Measurements from ENCODE around the gene KLF6.

The KLF6 gene

GRCh38 chr10:3773460-3774017 lies 11.5 kb downstream of the KLF6 start:
- Histone ChIP-seq H3K36me3 (replicated peaks in 1 of 2; ENCODE audit: control insufficient read depth in 2 of 2, insufficient read depth in 2 of 2, low read length in 2 of 2) (peaks cover 6 to 30% of the 10 kb centered on the region in 2 donors), H3K4me2 (ENCODE audit: insufficient read depth, low read length, poor library complexity, severe bottlenecking) (no peak overlapping the region), H3K14ac (ENCODE audit: low read length) (no peak overlapping the region), H3K18ac (ENCODE audit: low read length) (no peak overlapping the region), H3K27ac (replicated peaks; ENCODE audit: low read length) (no peak overlapping the region), H3K9ac (ENCODE audit: low read depth, low read length, poor library complexity) (no peak overlapping the region), H4K8ac (ENCODE audit: low read depth, low read length) (no peak overlapping the region), H2BK5ac (ENCODE audit: low read length) (no peak overlapping the region), H2BK12ac (ENCODE audit: low read length) (no peak overlapping the region), H3K4ac (ENCODE audit: low read length) (no peak overlapping the region), H3K23ac (ENCODE audit: low read depth, low read length, poor library complexity) (no peak overlapping the region), H3K4me1 (ENCODE audit: control insufficient read depth in 2 of 2, insufficient read depth in 1 of 2, low read depth in 1 of 2, low read length in 2 of 2) (peaks cover 0 to 10% of the 10 kb centered on the region in 2 donors), H3K27me3 (ENCODE audit: control insufficient read depth in 3 of 3, insufficient read depth in 3 of 3, low read depth in 1 of 3, low read length in 3 of 3) (no peaks in the 10 kb centered on the region), H3K9me3 (replicated peaks in 1 of 2; ENCODE audit: control insufficient read depth in 2 of 2, insufficient read depth in 1 of 2, low read depth in 1 of 2, low read length in 2 of 2) (peaks cover 0 to 8% of the 10 kb centered on the region in 2 donors), H2BK15ac (ENCODE audit: low read length) (no peak overlapping the region), H3K4me3 (ENCODE audit: low read length in 2 of 2) (no peak overlapping the region), H2AK5ac (ENCODE audit: low read depth, low read length) (no peak overlapping the region), H4K91ac (ENCODE audit: low read depth, low read length, poor library complexity) (no peak overlapping the region), H2BK120ac (ENCODE audit: low read depth, low read length) (no peak overlapping the region), H3K79me1 (ENCODE audit: low read depth, low read length) (no peaks in the 10 kb centered on the region), H2AFZ (ENCODE audit: low read length) (no peak overlapping the region)
- DNase-seq (ENCODE audit: low spot score), result no peak
- no CpG with 5 or more reads among the region's 10 CpGs for WGBS, 2 donors (ENCODE audit: extremely low coverage in 2 of 2, insufficient read length in 2 of 2, insufficient replicate concordance in 1 of 2)

- Histone ChIP-seq H3K23ac (ENCODE audit: low read depth, low read length, poor library complexity) (no peak overlapping the region), H2BK15ac (ENCODE audit: low read length) (no peak overlapping the region), H2AK5ac (ENCODE audit: low read depth, low read length) (no peak overlapping the region), H2BK12ac (ENCODE audit: low read length) (no peak overlapping the region), H3K18ac (ENCODE audit: low read length) (no peak overlapping the region), H3K27ac (replicated peaks; ENCODE audit: low read length) (no peak overlapping the region), H3K4me3 (ENCODE audit: low read length in 2 of 2) (no peak overlapping the region), H3K4me1 (ENCODE audit: control insufficient read depth in 2 of 2, insufficient read depth in 1 of 2, low read depth in 1 of 2, low read length in 2 of 2) (peaks cover 0 to 10% of the 10 kb centered on the region in 2 donors), H3K9me3 (replicated peaks in 1 of 2; ENCODE audit: control insufficient read depth in 2 of 2, insufficient read depth in 1 of 2, low read depth in 1 of 2, low read length in 2 of 2) (peaks cover 0 to 6% of the 10 kb centered on the region in 2 donors), H3K27me3 (ENCODE audit: control insufficient read depth in 3 of 3, insufficient read depth in 3 of 3, low read depth in 1 of 3, low read length in 3 of 3) (no peaks in the 10 kb centered on the region), H2BK5ac (ENCODE audit: low read length) (no peak overlapping the region), H3K36me3 (replicated peaks in 1 of 2; ENCODE audit: control insufficient read depth in 2 of 2, insufficient read depth in 2 of 2, low read length in 2 of 2) (peaks cover 3 to 20% of the 10 kb centered on the region in 2 donors), H2AFZ (ENCODE audit: low read length) (no peak overlapping the region), H3K4me2 (ENCODE audit: insufficient read depth, low read length, poor library complexity, severe bottlenecking) (no peak overlapping the region), H3K79me1 (ENCODE audit: low read depth, low read length) (no peaks in the 10 kb centered on the region), H4K91ac (ENCODE audit: low read depth, low read length, poor library complexity) (no peak overlapping the region), H4K8ac (ENCODE audit: low read depth, low read length) (no peak overlapping the region), H3K9ac (ENCODE audit: low read depth, low read length, poor library complexity) (no peak overlapping the region), H2BK120ac (ENCODE audit: low read depth, low read length) (no peak overlapping the region), H3K4ac (ENCODE audit: low read length) (no peak overlapping the region), H3K14ac (ENCODE audit: low read length) (no peak overlapping the region)
- DNase-seq (ENCODE audit: low spot score), result no peak
- no CpG with 5 or more reads among the region's 10 CpGs for WGBS, 2 donors (ENCODE audit: extremely low coverage in 2 of 2, insufficient read length in 2 of 2, insufficient replicate concordance in 1 of 2)
Observed at GRCh38 chr10:3772361-3773171, 12.4 kb downstream of the KLF6 start.

- no peak overlapping the region for H3K23ac ChIP-seq (ENCODE audit: low read depth, low read length, poor library complexity)
- H3K9me3 ChIP-seq (replicated peaks in 1 of 2; ENCODE audit: control insufficient read depth in 2 of 2, insufficient read depth in 1 of 2, low read depth in 1 of 2, low read length in 2 of 2), result no peaks in the 10 kb centered on the region
- no peak overlapping the region for H3K14ac ChIP-seq (ENCODE audit: low read length)
- H3K4ac ChIP-seq (ENCODE audit: low read length), result no peak overlapping the region
- no peak overlapping the region for H3K4me3 ChIP-seq (ENCODE audit: low read length in 2 of 2)
- no peak overlapping the region for H2BK15ac ChIP-seq (ENCODE audit: low read length)
- no peak overlapping the region for H4K8ac ChIP-seq (ENCODE audit: low read depth, low read length)
- H2BK5ac ChIP-seq (ENCODE audit: low read length), result no peak overlapping the region
- H2AFZ ChIP-seq (ENCODE audit: low read length), result no peak overlapping the region
- DNase-seq (ENCODE audit: low spot score), result no peak
- no peak overlapping the region for H4K91ac ChIP-seq (ENCODE audit: low read depth, low read length, poor library complexity)
- H3K4me1 ChIP-seq (ENCODE audit: control insufficient read depth in 2 of 2, insufficient read depth in 1 of 2, low read depth in 1 of 2, low read length in 2 of 2), result peaks cover 4 to 5% of the 10 kb centered on the region in 2 donors
- peaks cover 0 to 2% of the 10 kb centered on the region in 2 donors for H3K36me3 ChIP-seq (replicated peaks in 1 of 2; ENCODE audit: control insufficient read depth in 2 of 2, insufficient read depth in 2 of 2, low read length in 2 of 2)
- WGBS, 2 donors (ENCODE audit: extremely low coverage in 2 of 2, insufficient read length in 2 of 2, insufficient replicate concordance in 1 of 2), result no CpG with 5 or more reads among the region's 8 CpGs
- H3K27ac ChIP-seq (replicated peaks; ENCODE audit: low read length), result no peak overlapping the region
- H2BK12ac ChIP-seq (ENCODE audit: low read length), result no peak overlapping the region
- H2AK5ac ChIP-seq (ENCODE audit: low read depth, low read length), result no peak overlapping the region
- no peak overlapping the region for H3K18ac ChIP-seq (ENCODE audit: low read length)
- no peaks in the 10 kb centered on the region for H3K79me1 ChIP-seq (ENCODE audit: low read depth, low read length)
- H2BK120ac ChIP-seq (ENCODE audit: low read depth, low read length), result no peak overlapping the region
- H3K27me3 ChIP-seq (ENCODE audit: control insufficient read depth in 3 of 3, insufficient read depth in 3 of 3, low read depth in 1 of 3, low read length in 3 of 3), result peaks cover 0 to under 1% (median 0%) of the 10 kb centered on the region in 3 experiments
- no peak overlapping the region for H3K4me2 ChIP-seq (ENCODE audit: insufficient read depth, low read length, poor library complexity, severe bottlenecking)
- no peak overlapping the region for H3K9ac ChIP-seq (ENCODE audit: low read depth, low read length, poor library complexity)
Observed at GRCh38 chr10:3770611-3771110, 14.3 kb downstream of the KLF6 start.

- H2BK15ac ChIP-seq (ENCODE audit: low read length), result no peak overlapping the region
- no peak overlapping the region for H4K8ac ChIP-seq (ENCODE audit: low read depth, low read length)
- no peak overlapping the region for H2BK5ac ChIP-seq (ENCODE audit: low read length)
- H3K27ac ChIP-seq (replicated peaks; ENCODE audit: low read length), result no peak overlapping the region
- DNase-seq (ENCODE audit: low spot score), result no peak
- peaks cover 0 to 3% (median 0%) of the 10 kb centered on the region in 3 experiments for H3K27me3 ChIP-seq (ENCODE audit: control insufficient read depth in 3 of 3, insufficient read depth in 3 of 3, low read depth in 1 of 3, low read length in 3 of 3)
- H2BK120ac ChIP-seq (ENCODE audit: low read depth, low read length), result no peak overlapping the region
- H3K4me3 ChIP-seq (ENCODE audit: low read length in 2 of 2), result no peak overlapping the region
- H3K9ac ChIP-seq (ENCODE audit: low read depth, low read length, poor library complexity), result no peak overlapping the region
- no peaks in the 10 kb centered on the region for H3K79me1 ChIP-seq (ENCODE audit: low read depth, low read length)
- no peak overlapping the region for H3K18ac ChIP-seq (ENCODE audit: low read length)
- H3K4ac ChIP-seq (ENCODE audit: low read length), result no peak overlapping the region
- H4K91ac ChIP-seq (ENCODE audit: low read depth, low read length, poor library complexity), result no peak overlapping the region
- no peak overlapping the region for H3K23ac ChIP-seq (ENCODE audit: low read depth, low read length, poor library complexity)
- no peaks in the 10 kb centered on the region for H3K9me3 ChIP-seq (replicated peaks in 1 of 2; ENCODE audit: control insufficient read depth in 2 of 2, insufficient read depth in 1 of 2, low read depth in 1 of 2, low read length in 2 of 2)
- peaks cover 2 to 6% of the 10 kb centered on the region in 2 donors for H3K4me1 ChIP-seq (ENCODE audit: control insufficient read depth in 2 of 2, insufficient read depth in 1 of 2, low read depth in 1 of 2, low read length in 2 of 2)
- H2AFZ ChIP-seq (ENCODE audit: low read length), result no peak overlapping the region
- WGBS, 2 donors (ENCODE audit: extremely low coverage in 2 of 2, insufficient read length in 2 of 2, insufficient replicate concordance in 1 of 2), result no CpG with 5 or more reads among the region's 4 CpGs
- H3K4me2 ChIP-seq (ENCODE audit: insufficient read depth, low read length, poor library complexity, severe bottlenecking), result no peak overlapping the region
- no peak overlapping the region for H3K14ac ChIP-seq (ENCODE audit: low read length)
- no peak overlapping the region for H2AK5ac ChIP-seq (ENCODE audit: low read depth, low read length)
- no peaks in the 10 kb centered on the region for H3K36me3 ChIP-seq (replicated peaks in 1 of 2; ENCODE audit: control insufficient read depth in 2 of 2, insufficient read depth in 2 of 2, low read length in 2 of 2)
- no peak overlapping the region for H2BK12ac ChIP-seq (ENCODE audit: low read length)
Observed at GRCh38 chr10:3769556-3769955, 15.5 kb downstream of the KLF6 start.

Data from neuronal stem cell (in vitro differentiated cells).